Astrocyte of the cerebellum (primary cell): ENCODE data around the gene WDR7.

Experiments used
- DNase-seq: peaks from one replicate; pipeline ENCODE4 v3.0.0-alpha.2; 2011; ENCODE audit warnings: low read depth
- H3K4me3 ChIP-seq: 2 replicates; pipeline ENCODE4 v1.5.1; 2011; ENCODE audit warnings: mild to moderate bottlenecking, low read depth, low read length, moderate library complexity
- in situ Hi-C: cut with HindIII; loops from 2 replicates; pipeline ENCODE4 v1.10.0; 2017; ENCODE audit warnings: low sequenced_read_pairs
- TF ChIP-seq, protein P1 (sequence below): IDR thresholded peaks from 2 replicates; pipeline ENCODE4 v1.5.1; 2012; ENCODE audit warnings: low read length, low read depth, moderate library complexity, mild to moderate bottlenecking; ENCODE audit errors: missing control alignments

WDR7 gene

GRCh38 chr18:56825878-56826277, 174.7 kb downstream of the WDR7 start:
- TF ChIP-seq, protein P1, sequence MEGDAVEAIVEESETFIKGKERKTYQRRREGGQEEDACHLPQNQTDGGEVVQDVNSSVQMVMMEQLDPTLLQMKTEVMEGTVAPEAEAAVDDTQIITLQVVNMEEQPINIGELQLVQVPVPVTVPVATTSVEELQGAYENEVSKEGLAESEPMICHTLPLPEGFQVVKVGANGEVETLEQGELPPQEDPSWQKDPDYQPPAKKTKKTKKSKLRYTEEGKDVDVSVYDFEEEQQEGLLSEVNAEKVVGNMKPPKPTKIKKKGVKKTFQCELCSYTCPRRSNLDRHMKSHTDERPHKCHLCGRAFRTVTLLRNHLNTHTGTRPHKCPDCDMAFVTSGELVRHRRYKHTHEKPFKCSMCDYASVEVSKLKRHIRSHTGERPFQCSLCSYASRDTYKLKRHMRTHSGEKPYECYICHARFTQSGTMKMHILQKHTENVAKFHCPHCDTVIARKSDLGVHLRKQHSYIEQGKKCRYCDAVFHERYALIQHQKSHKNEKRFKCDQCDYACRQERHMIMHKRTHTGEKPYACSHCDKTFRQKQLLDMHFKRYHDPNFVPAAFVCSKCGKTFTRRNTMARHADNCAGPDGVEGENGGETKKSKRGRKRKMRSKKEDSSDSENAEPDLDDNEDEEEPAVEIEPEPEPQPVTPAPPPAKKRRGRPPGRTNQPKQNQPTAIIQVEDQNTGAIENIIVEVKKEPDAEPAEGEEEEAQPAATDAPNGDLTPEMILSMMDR: no peak
- H3K4me3 ChIP-seq: no peak overlapping the region
- no peak for DNase-seq
- in situ Hi-C loops: no loop called here

- no peak for DNase-seq
- TF ChIP-seq, protein P1: no peak
- in situ Hi-C loops: no loop called here
Observed at GRCh38 chr18:56831988-56832387, 180.8 kb downstream of the WDR7 start.

GRCh38 chr18:56835331-56835730, 184.2 kb downstream of the WDR7 start:
- no peak overlapping the region for H3K4me3 ChIP-seq
- DNase-seq: no peak
- in situ Hi-C loops: no loop called here
- TF ChIP-seq, protein P1: no peak

More at GRCh38 chr18:56831988-56832387, 180.8 kb downstream of the WDR7 start:
- H3K4me3 ChIP-seq: no peak overlapping the region

GRCh38 chr18:56836173-56836572, 185.0 kb downstream of the WDR7 start:
- TF ChIP-seq, protein P1: no peak
- no peak for DNase-seq
- in situ Hi-C loops: no loop called here
- no peak overlapping the region for H3K4me3 ChIP-seq

DNA sequence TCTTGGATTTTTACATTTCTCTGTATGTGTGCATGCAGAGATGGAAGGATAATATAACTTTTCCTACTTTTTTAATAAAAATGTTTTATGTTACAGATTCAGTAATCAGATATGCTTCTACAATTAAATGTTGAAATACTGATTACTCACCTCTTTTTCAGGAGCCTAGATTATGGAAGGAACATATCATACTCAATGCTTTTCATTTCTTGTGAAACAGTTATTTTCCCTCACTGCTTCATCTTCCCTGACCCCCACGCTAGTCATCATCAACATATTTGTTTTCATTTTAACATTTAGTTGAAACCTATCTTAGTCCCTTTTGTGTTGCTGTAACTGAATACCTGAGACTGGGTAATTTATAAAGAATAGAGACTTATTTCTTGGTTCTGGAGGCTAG, 190.7 kb downstream of the WDR7 start:
- no peak for DNase-seq
- in situ Hi-C loops: no loop called here
- TF ChIP-seq, protein P1: no peak
- no peak overlapping the region for H3K4me3 ChIP-seq

DNA sequence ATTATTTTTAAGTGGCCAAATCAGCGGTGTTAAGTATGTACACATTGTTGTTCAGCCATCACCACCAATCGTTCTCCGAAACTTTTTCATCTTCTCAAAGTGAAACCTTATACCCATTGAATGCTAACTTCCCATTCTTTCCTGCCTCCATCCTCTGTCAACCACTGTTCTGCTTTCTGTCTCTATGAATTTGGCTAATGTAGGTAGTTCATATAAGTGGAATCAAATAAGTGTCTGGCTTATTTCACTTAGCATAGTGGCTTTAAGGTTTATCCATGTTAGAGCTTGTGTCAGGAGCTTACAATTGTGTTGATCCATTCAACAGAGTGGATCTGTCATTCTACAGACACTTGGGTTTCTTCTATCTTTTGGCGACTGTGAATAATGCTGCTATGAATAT, 192.1 kb downstream of the WDR7 start:
- no peak for DNase-seq
- in situ Hi-C loops: no loop called here
- no peak overlapping the region for H3K4me3 ChIP-seq
- TF ChIP-seq, protein P1: no peak

GRCh38 chr18:56844556-56844955, 193.4 kb downstream of the WDR7 start:
- no peak for DNase-seq
- in situ Hi-C loops: no loop called here
- H3K4me3 ChIP-seq: no peak overlapping the region
- TF ChIP-seq, protein P1: no peak
